ENCODE data around the gene WNK2. TPM values are rescaled to one million over a fixed set of nuclear protein-coding genes. Genes with fewer than 3 reads are reported as not detected.
A peak's percentile ranks its signal among the peaks of the same experiment; 100 is the strongest.

WNK2 gene
- total RNA-seq, 1 donor from 2014 or later, result 336 TPM

DNA sequence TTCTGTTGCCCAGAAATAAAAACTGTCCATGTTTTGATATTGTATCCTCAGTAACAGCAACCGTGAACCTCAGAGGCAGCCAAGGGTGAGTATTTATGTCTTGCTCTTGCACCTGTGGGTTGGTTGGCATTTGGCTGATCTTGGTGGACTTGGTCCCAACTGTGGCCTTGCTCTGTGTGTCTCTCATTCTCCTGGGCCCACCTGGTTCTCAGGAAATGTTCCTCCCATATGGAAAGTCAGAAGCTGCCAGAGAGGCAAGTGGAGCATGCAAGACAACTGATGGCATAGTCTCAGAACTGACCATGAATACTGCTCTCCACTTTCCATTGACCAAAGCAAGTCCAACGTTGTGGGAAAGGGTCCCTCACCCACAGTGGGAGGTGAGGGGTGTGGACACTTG is 36.3 kb upstream of the WNK2 start:
- Mint-ChIP-seq H3K27me3 (ENCODE audit: unreplicated experiment) (peaks cover under 1% of the 10 kb centered on the region), H3K4me1 (ENCODE audit: low read depth, unreplicated experiment) (peaks cover 6% of the 10 kb centered on the region), H3K4me3 (ENCODE audit: unreplicated experiment) (no peak overlapping the region), H3K36me3 (ENCODE audit: unreplicated experiment) (no peaks in the 10 kb centered on the region), H3K9me3 (ENCODE audit: unreplicated experiment) (no peaks in the 10 kb centered on the region), H3K27ac (ENCODE audit: unreplicated experiment) (no peak overlapping the region)
- TF ChIP-seq, protein P1, sequence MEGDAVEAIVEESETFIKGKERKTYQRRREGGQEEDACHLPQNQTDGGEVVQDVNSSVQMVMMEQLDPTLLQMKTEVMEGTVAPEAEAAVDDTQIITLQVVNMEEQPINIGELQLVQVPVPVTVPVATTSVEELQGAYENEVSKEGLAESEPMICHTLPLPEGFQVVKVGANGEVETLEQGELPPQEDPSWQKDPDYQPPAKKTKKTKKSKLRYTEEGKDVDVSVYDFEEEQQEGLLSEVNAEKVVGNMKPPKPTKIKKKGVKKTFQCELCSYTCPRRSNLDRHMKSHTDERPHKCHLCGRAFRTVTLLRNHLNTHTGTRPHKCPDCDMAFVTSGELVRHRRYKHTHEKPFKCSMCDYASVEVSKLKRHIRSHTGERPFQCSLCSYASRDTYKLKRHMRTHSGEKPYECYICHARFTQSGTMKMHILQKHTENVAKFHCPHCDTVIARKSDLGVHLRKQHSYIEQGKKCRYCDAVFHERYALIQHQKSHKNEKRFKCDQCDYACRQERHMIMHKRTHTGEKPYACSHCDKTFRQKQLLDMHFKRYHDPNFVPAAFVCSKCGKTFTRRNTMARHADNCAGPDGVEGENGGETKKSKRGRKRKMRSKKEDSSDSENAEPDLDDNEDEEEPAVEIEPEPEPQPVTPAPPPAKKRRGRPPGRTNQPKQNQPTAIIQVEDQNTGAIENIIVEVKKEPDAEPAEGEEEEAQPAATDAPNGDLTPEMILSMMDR (IDR thresholded peaks at IDR 0.05; ENCODE audit: partially characterized antibody, unreplicated experiment), result no peak
- DNase-seq, result no peak

DNA sequence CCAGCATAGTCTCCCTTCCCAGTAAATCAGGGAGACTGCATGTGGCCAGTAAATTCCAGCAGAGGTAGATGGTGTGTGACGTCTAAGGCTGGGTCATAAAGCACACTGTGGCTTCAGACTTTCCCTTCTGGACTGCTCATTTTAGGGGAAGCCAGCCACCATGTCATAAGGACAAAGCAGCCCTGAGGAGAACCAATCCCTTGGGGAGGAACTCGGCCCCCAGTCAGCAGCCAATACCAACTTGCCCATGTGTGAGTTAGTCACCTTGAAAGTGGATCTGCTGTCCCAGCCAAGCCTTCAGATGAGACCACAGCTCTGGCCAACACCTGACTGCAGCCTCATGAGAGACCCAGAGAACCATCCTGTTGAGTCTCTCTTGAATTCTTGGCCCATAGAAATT is 35.2 kb upstream of the WNK2 start:
- TF ChIP-seq, protein P1 (IDR thresholded peaks at IDR 0.05; ENCODE audit: partially characterized antibody, unreplicated experiment), result no peak
- Mint-ChIP-seq H3K27me3 (ENCODE audit: unreplicated experiment) (no peaks in the 10 kb centered on the region), H3K27ac (ENCODE audit: unreplicated experiment) (no peak overlapping the region), H3K4me3 (ENCODE audit: unreplicated experiment) (no peak overlapping the region), H3K9me3 (ENCODE audit: unreplicated experiment) (no peaks in the 10 kb centered on the region), H3K4me1 (ENCODE audit: low read depth, unreplicated experiment) (peaks cover 6% of the 10 kb centered on the region), H3K36me3 (ENCODE audit: unreplicated experiment) (no peaks in the 10 kb centered on the region)
- DNase-seq, result no peak

DNA sequence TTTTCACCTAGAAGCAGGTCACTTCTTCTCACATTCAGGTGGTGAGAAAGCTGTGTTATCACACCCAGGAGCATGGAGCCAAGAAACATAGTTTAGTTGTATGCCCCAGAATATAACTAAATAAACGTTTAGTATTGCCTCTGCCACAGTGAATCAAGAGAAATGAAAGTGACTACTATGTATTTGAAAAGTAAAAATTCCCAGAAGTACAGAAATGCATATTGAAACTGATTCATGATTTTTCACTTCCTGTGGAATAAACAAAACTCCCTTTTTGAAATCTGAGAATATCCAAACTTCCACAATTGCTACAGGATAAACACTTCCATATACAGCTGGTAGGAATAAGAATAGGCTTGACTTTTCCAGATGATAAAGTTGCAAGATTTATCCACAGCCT is 34.6 kb upstream of the WNK2 start:
- Mint-ChIP-seq H3K9me3 (ENCODE audit: unreplicated experiment) (no peaks in the 10 kb centered on the region), H3K27me3 (ENCODE audit: unreplicated experiment) (no peaks in the 10 kb centered on the region), H3K4me1 (ENCODE audit: low read depth, unreplicated experiment) (peaks cover 3% of the 10 kb centered on the region), H3K36me3 (ENCODE audit: unreplicated experiment) (no peaks in the 10 kb centered on the region), H3K27ac (ENCODE audit: unreplicated experiment) (no peak overlapping the region), H3K4me3 (ENCODE audit: unreplicated experiment) (no peak overlapping the region)
- DNase-seq, result no peak
- TF ChIP-seq, protein P1 (IDR thresholded peaks at IDR 0.05; ENCODE audit: partially characterized antibody, unreplicated experiment), result no peak

DNA sequence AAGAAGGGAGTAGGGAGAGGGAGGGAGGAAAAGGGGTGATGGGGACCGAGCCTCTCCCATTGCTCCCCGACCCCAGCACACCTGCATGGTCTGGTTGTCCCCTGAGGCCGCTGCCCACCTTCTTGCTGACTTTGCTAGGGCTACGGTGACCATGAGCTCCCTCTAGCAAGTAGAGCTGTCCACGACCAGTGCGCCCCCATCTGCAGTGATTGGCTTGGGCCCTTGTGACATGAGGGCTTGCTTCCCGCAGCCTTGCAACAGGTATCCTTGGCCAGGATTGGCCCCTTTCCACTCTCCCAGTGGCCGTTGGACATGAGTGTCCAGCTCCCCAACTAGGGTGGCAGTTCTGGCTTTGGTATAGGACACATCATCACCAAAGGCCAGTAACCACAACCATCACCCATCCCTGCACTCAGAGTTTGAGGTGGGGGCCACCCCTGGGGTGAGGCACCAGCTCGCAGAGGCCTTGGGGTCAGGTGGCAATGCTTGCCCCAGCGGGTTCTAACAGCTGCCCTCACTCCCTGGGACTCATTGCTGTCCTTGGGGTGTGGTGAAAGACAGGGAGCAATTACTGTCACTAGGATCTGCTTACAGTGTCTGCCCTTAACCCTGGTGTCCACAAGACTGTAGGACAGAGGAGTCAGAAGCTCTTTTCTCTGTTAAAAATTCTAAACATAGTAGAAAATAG is 32.7 kb upstream of the WNK2 start:
- Mint-ChIP-seq H3K27ac (ENCODE audit: unreplicated experiment) (no peak overlapping the region), H3K9me3 (ENCODE audit: unreplicated experiment) (no peaks in the 10 kb centered on the region), H3K27me3 (ENCODE audit: unreplicated experiment) (no peaks in the 10 kb centered on the region), H3K36me3 (ENCODE audit: unreplicated experiment) (no peaks in the 10 kb centered on the region), H3K4me3 (ENCODE audit: unreplicated experiment) (no peak overlapping the region), H3K4me1 (ENCODE audit: low read depth, unreplicated experiment) (peaks cover 4% of the 10 kb centered on the region)
- no peak for DNase-seq
- TF ChIP-seq, protein P1 (IDR thresholded peaks at IDR 0.05; ENCODE audit: partially characterized antibody, unreplicated experiment), result no peak

DNA sequence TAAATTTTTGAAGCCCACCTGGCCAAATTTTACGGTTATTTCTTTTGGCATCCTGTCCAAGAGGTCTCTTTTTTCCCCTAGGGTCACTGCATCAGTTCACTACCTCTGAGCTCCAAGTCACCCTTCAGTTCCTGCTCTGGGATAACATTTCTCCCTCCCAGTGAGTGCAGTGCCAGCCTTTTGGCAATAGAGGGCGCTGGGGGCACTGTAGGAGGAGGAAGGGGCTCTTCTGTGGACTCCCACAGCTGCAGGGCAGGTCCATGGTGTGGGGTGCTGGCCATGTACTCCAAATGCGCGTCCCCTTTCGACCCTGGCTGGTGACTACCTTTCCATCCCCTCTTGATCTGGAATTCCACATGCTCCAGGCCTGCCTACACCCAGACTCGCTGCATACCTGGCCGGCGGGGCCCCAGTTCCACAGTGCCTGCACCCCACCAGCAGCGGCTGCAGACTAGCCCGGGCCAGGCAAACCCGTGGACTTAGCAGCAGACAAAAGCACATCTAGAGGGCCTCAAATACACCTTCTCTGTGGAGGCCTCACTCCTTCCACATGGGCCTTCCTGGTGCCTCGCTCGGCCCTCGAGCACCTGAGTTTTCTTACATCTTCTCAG is 29.5 kb upstream of the WNK2 start:
- Mint-ChIP-seq H3K9me3 (ENCODE audit: unreplicated experiment) (no peaks in the 10 kb centered on the region), H3K27me3 (ENCODE audit: unreplicated experiment) (no peaks in the 10 kb centered on the region), H3K4me1 (ENCODE audit: low read depth, unreplicated experiment) (peaks cover 4% of the 10 kb centered on the region), H3K4me3 (ENCODE audit: unreplicated experiment) (no peak overlapping the region), H3K27ac (ENCODE audit: unreplicated experiment) (no peak overlapping the region), H3K36me3 (ENCODE audit: unreplicated experiment) (no peaks in the 10 kb centered on the region)
- DNase-seq, result peak; percentile 77
- TF ChIP-seq, protein P1 (IDR thresholded peaks at IDR 0.05; ENCODE audit: partially characterized antibody, unreplicated experiment), result peak; percentile 78
